Naive thymus-derived CD4-positive, alpha-beta T cell (primary cell): ENCODE measurements around the gene TEX22. TPM values are rescaled to one million over a fixed set of nuclear protein-coding genes. Genes with fewer than 3 reads are reported as not detected.

Source experiments
- ATAC-seq: fragments of 150-1000 bp; cut with Tn5 transposase; 2 replicates; pipeline ENCODE4 v1.10.0; 2021; ENCODE audit warnings: mild to moderate bottlenecking, moderate library complexity
- CTCF ChIA-PET: fragments of 350-600 bp; sonication (Branson Sonifier 250); formaldehyde crosslinking; loops from one replicate; lab custom pipeline; 2021; ENCODE audit warnings: antibody characterized with exemption; lab: Charles Lee
- POLR2A ChIA-PET: fragments of 350-600 bp; sonication (Branson Sonifier 250); formaldehyde crosslinking; loops from one replicate; lab custom pipeline; 2021; ENCODE audit warnings: antibody characterized with exemption, inconsistent platforms; lab: Charles Lee
- DNase-seq, 9 donors: peaks; one replicate each; pipeline versions ENCODE4 v3.0.0 to v3.0.0-alpha.2; 2020 to 2022; ENCODE audit warnings: mixed read lengths in 1 of 9
- H3K27ac ChIP-seq: one replicate; pipeline ENCODE4 v1.7.0; 2013; ENCODE audit warnings: mild to moderate bottlenecking, low read depth, low read length, moderate library complexity
- H3K27me3 ChIP-seq, 2 donors: one replicate each; pipeline ENCODE4 v1.7.0; 2013; ENCODE audit warnings: low read length in 2 of 2, mild to moderate bottlenecking in 2 of 2, moderate library complexity in 2 of 2; ENCODE audit not compliant: control insufficient read depth in 2 of 2, insufficient read depth in 2 of 2
- H3K36me3 ChIP-seq, 3 experiments: 1 replicate in 2 of 3; 2 replicates in 1 of 3; pipeline ENCODE4 v1.7.0; 2013; ENCODE audit warnings: low read length in 3 of 3, mild to moderate bottlenecking in 3 of 3, moderate library complexity in 1 of 3; ENCODE audit not compliant: insufficient read depth in 3 of 3, control insufficient read depth in 2 of 3
- H3K4me1 ChIP-seq, 2 donors: one replicate each; pipeline ENCODE4 v1.7.0; 2013; ENCODE audit warnings: low read length in 2 of 2, mild to moderate bottlenecking in 2 of 2, moderate library complexity in 1 of 2; ENCODE audit not compliant: control insufficient read depth in 2 of 2, insufficient read depth in 2 of 2
- H3K4me3 ChIP-seq: 2 replicates; pipeline ENCODE4 v1.7.0; 2013; ENCODE audit warnings: mild to moderate bottlenecking, low read length
- H3K9me3 ChIP-seq, 3 experiments: 1 replicate in 2 of 3; 2 replicates in 1 of 3; pipeline ENCODE4 v1.7.0; 2013; ENCODE audit warnings: low read length in 3 of 3; ENCODE audit not compliant: control insufficient read depth in 2 of 3
- H3K27ac Mint-ChIP-seq, 9 donors: one replicate each; pipeline ENCODE4 v1.8.0; 2020 to 2022; ENCODE audit warnings: mixed read lengths in 9 of 9, mild to moderate bottlenecking in 8 of 9, moderate library complexity in 5 of 9, inconsistent platforms in 2 of 9
- H3K27me3 Mint-ChIP-seq, 5 donors: one replicate each; pipeline ENCODE4 v1.8.0; 2021 to 2022; ENCODE audit warnings: mixed read lengths in 5 of 5, mild to moderate bottlenecking in 1 of 5
- H3K36me3 Mint-ChIP-seq, 5 donors: one replicate each; pipeline ENCODE4 v1.8.0; 2020 to 2022; ENCODE audit warnings: mixed read lengths in 5 of 5, mild to moderate bottlenecking in 3 of 5, inconsistent platforms in 1 of 5
- H3K4me1 Mint-ChIP-seq, 7 donors: one replicate each; pipeline ENCODE4 v1.8.0; 2020 to 2022; ENCODE audit warnings: mixed read lengths in 7 of 7, mild to moderate bottlenecking in 3 of 7, inconsistent platforms in 1 of 7
- H3K4me3 Mint-ChIP-seq, 10 donors: one replicate each; pipeline ENCODE4 v1.8.0; 2020 to 2022; ENCODE audit warnings: mild to moderate bottlenecking in 10 of 10, mixed read lengths in 10 of 10, moderate library complexity in 6 of 10, inconsistent platforms in 2 of 10
- H3K9me3 Mint-ChIP-seq, 11 donors: one replicate each; pipeline ENCODE4 v1.8.0; 2020 to 2022; ENCODE audit warnings: mixed read lengths in 11 of 11, mild to moderate bottlenecking in 4 of 11, inconsistent platforms in 1 of 11, moderate library complexity in 1 of 11
- intact Hi-C, 2 donors: fragments of 100-400 bp; cut with micrococcal nuclease; formaldehyde crosslinking; loops; one replicate each; pipeline ENCODE4 v1.15.1; 2023
- polyA plus RNA-seq, 2 donors: library from polyadenylated mRNA; unstranded; fragments of 300-500 nt; fragmentation: Illumina TruSeq; gene quantifications; one replicate each; pipeline ENCODE4 v1.2.3, GENCODE V29; 2021
- total RNA-seq, 6 experiments: library from RNA in 5 of 6; stranded (reverse) in 5 of 6; gene quantifications; 1 replicate in 5 of 6; 2 replicates in 1 of 6; pipeline ENCODE4 v1.2.3 and lab custom pipeline; 2021 to 2026

TEX22 gene
- total and polyA plus RNA-seq, 7 experiments from 2014 or later, result 0.21 to 10.5 (median 2.4) TPM

DNA sequence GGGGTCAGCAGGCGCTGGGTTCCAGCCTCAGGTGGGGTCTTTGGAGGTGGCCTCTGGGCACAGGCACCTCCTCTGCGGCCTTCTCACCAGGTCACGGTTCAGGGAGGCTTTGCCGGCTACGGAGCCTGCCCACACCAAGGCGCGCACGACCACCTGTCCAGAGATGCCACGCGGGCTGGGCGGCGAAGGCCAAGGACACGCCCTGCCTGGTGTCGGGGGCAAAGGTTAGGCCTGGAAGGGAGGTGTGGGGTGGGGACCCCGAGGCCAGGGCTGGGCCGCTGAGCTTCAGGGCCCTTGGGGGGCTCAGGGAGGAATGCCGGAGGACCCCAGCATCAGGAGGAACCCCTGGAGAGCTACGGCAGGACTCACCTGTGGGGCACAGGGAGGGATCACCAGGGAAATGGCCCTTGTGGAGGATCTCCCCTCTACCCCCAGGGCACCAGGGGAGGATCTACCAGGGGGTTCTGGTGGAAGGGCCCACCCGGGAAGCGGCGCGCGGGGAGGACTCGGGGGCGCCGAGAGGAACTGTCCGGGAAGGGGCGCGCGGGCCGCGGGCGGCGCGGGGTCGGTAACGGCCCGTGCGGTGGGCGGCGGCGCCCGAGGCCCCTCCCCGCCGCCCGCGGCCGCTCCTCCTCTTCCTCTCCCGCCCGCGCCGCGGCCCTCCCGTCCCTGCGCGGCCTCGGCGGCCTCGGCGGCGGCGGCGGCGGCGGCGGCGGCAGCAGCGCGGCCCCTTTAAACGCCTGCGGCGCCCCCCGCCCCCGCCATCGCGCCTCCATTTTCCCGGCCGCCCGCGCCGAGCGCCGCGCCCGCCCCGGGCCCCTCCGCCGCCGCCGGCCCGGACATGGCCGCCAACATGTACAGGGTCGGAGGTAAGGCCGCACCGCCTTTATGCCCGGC, 21.1 kb downstream of the TEX22 start, which contains the start of gene MTA1:
MTA1 (plus strand) TSS at position 633 of the 897 bp plus-strand sequence; CDS start at position 842, 209 bp downstream.
- Mint-ChIP-seq H3K4me1 (peaks cover 18 to 47% (median 29%) of the 10 kb centered on the region in 7 donors), H3K9me3 (no peaks in the 10 kb centered on the region), H3K27me3 (no peaks in the 10 kb centered on the region), H3K36me3 (peaks cover 0 to 3% (median 0%) of the 10 kb centered on the region in 5 donors), H3K4me3 (peak within 1 kb of the TSS; percentile 69 to 93 (median 85)), H3K27ac (peak within 1 kb of the TSS; percentile 26 to 94 (median 80))
- intact Hi-C loops, result loop anchor here (1.0 to 10.0 kb wide), 4 partner anchors 21 to 117 kb away; partner anchors contain the start of genes BRF1 (in 1 of the 2), CRIP2 (in 1 of the 2), PACS2 (in 1 of the 2) and TEX22 (in 1 of the 2)
- DNase-seq (peak in 7 of 9 donors; percentile 28 to 73 (median 45)), ATAC-seq (peak; percentile 67)
- no peaks in the 10 kb centered on the region for H3K9me3 ChIP-seq
- ChIA-PET POLR2A (no interaction called here), CTCF (no interaction called here)
- no peaks in the 10 kb centered on the region for H3K36me3 ChIP-seq
- H3K4me1 ChIP-seq, result peaks cover 17 to 23% of the 10 kb centered on the region in 2 donors
- H3K4me3 ChIP-seq, result peak within 1 kb of the TSS; percentile 65
- H3K27me3 ChIP-seq, result no peaks in the 10 kb centered on the region
- H3K27ac ChIP-seq, result peak within 1 kb of the TSS; percentile 71

DNA sequence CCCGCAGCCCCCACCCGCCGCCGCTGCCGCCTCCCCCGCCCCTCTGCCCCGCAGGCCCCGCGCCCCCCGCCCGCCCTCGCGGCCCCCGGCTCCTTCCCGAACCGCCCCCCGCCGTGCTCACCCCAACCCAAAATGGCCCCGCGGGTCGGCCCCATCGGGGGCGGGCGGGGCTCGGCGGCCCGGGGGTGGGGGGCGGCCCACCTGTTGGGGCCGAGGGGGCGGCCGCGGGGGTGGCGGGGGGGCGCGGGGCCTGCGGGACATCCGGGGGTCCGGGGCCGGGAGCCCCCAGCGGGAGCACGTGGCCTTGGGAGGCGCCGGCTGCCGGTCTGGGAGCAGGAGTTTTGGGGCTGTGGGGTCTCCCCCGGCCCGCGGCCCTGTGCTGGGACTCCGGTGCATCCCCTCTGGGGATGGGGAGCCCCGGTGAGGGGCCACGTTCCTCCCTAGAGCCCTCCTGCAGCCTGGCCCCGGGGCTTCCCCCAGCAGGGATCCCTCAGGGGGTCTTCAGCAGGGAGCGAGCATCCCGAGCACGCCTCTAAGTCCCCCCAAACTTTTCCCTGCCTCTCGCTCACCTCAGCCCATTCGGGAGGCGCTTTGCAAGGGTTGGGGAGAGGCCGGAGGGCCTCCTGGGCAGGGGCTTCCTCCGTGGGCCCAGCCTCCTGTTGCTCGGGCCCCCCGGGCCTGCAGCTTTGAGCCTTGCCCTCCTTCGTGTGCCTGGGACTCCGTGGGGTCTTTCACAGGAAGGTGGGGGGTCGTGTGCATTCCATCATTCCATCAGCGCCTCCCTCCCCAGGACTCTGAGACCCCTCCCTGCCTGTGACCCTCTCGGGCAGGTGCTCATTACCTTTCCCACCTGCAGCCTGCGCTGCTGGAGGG, 22.0 kb downstream of the TEX22 start:
- Mint-ChIP-seq H3K4me3 (peak overlapping the region; percentile 69 to 93 (median 85)), H3K9me3 (no peaks in the 10 kb centered on the region), H3K27ac (peak overlapping the region; percentile 59 to 94 (median 80)), H3K4me1 (peaks cover 15 to 43% (median 27%) of the 10 kb centered on the region in 7 donors), H3K27me3 (no peaks in the 10 kb centered on the region), H3K36me3 (peaks cover 0 to 3% (median 0%) of the 10 kb centered on the region in 5 donors)
- peaks cover 17 to 21% of the 10 kb centered on the region in 2 donors for H3K4me1 ChIP-seq
- ATAC-seq, result no peak
- H3K36me3 ChIP-seq, result peaks cover 0 to 4% (median 0%) of the 10 kb centered on the region in 3 experiments
- no peaks in the 10 kb centered on the region for H3K9me3 ChIP-seq
- CTCF ChIA-PET, result no interaction called here
- POLR2A ChIA-PET, result interaction anchor here (1.3 kb wide), 1 partner anchor 71 kb away, joined by 3 read pairs; no protein-coding TSS in a partner anchor
- no peak for DNase-seq
- peak overlapping the region; percentile 62 for H3K4me3 ChIP-seq
- no peaks in the 10 kb centered on the region for H3K27me3 ChIP-seq
- peak overlapping the region; percentile 71 for H3K27ac ChIP-seq
- intact Hi-C loops, result no loop called here

DNA sequence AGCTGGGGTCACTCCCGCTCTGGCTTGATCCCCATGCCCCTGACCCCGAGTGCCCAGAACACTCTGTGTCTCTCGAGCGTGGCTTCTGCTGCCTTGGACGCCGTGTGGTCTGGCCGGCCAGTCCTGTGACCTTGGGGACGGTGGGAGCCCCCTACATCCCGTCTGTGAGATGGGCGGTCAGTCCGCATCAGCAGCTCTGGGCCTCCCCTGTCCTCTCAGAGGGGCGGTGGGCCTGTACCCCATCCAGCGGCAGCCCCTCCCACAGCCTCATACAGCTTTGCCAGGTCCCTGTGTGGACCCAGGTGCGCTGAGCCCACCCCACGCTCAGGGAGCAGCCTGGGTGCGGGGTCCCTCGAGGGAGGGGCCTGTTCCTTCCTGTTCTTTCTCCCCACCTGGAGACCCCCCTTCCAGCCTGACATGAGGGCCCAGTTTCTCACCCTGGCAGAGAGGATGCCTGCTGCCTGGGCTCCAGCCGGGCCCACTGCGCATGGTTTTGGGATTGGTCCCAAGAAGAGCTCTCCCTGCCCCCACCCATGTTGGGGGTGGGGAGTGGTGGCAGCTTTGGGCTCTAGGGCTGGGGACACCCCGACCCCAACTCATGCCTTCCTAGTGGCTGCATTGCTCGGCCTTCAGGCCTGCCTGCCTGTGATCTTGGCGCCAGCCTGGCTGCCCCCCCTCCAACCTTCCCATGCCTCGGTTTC, 22.8 kb downstream of the TEX22 start:
- DNase-seq, result no peak
- H3K27me3 Mint-ChIP-seq, result no peaks in the 10 kb centered on the region
- peaks cover 0 to 3% (median 0%) of the 10 kb centered on the region in 5 donors for H3K36me3 Mint-ChIP-seq
- ATAC-seq, result no peak
- no peaks in the 10 kb centered on the region for H3K9me3 Mint-ChIP-seq
- H3K4me1 ChIP-seq, result peaks cover 17 to 18% of the 10 kb centered on the region in 2 donors
- ChIA-PET CTCF (no interaction called here), POLR2A (interaction anchor here (1.0 to 1.3 kb wide), 2 partner anchors 17 to 71 kb away, joined by 3 read pairs; no protein-coding TSS in a partner anchor)
- H3K27ac ChIP-seq, result peak overlapping the region; percentile 71
- H3K4me3 ChIP-seq, result peak overlapping the region; percentile 62
- H3K27me3 ChIP-seq, result no peaks in the 10 kb centered on the region
- intact Hi-C loops, result no loop called here
- peaks cover 14 to 39% (median 24%) of the 10 kb centered on the region in 7 donors for H3K4me1 Mint-ChIP-seq
- peaks cover 0 to 8% (median 0%) of the 10 kb centered on the region in 3 experiments for H3K36me3 ChIP-seq
- H3K4me3 Mint-ChIP-seq, result peak overlapping the region; percentile 69 to 93 (median 85)
- H3K9me3 ChIP-seq, result no peaks in the 10 kb centered on the region
- H3K27ac Mint-ChIP-seq, result peak overlapping the region; percentile 59 to 94 (median 80)

DNA sequence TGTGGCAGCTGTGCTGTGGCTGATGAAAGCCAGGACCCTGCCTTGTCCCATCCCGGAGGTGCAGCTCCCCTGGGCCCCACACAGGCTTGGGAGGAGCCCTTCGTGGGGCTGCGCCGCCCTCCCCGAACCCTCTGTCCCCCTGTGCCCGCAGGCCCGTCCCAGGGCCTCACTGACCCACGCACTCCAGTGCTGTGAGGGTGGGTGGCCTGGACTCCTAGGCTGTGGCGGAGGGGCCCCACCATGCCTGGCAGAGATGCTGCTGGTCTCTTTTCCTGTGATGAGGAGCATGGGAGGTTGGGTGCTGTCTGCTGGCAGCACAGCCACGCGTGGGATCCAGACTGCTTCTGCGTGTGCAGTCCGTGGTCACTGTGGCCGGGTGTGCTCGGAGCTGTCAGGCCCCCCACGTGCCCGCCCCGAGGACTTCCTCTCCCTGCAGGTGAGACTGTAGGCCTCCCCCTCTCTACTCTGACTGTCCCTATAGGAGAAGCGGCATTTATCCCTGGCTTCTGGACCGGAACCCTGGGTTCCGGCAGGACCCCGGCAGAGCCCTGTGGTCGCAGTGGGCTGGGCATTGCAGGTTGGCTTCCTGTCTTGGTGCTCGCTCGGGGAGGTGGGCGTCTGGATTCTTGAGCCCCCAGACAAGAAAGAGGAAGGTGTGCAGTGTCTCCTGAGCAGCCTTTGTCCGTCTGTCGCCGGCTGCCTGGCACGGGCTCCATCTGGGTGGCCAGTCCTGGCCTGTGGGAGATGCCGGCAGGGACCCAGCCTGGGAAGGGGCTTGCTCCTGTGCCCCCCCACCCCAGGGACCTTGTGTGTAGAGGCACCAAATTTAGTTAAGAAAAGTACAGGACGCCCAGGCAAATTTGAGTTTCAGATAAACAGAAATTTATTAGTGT, 23.6 kb downstream of the TEX22 start:
- ChIA-PET POLR2A (interaction anchor here (1.0 to 1.3 kb wide), 2 partner anchors 18 to 70 kb away, joined by 3 read pairs; no protein-coding TSS in a partner anchor), CTCF (no interaction called here)
- Histone ChIP-seq H3K9me3 (no peaks in the 10 kb centered on the region), H3K4me1 (peaks cover 17 to 18% of the 10 kb centered on the region in 2 donors), H3K4me3 (no peak overlapping the region), H3K27ac (peak overlapping the region; percentile 71), H3K27me3 (no peaks in the 10 kb centered on the region), H3K36me3 (peaks cover 0 to 16% (median 0%) of the 10 kb centered on the region in 3 experiments)
- H3K27me3 Mint-ChIP-seq, result no peaks in the 10 kb centered on the region
- DNase-seq, result no peak
- H3K36me3 Mint-ChIP-seq, result peaks cover 0 to 11% (median 6%) of the 10 kb centered on the region in 5 donors
- ATAC-seq, result peak; percentile 25
- H3K9me3 Mint-ChIP-seq, result peaks cover 0 to 2% (median 0%) of the 10 kb centered on the region in 11 donors
- H3K27ac Mint-ChIP-seq, result peak overlapping the region in 8 of 9 donors; percentile 67 to 94 (median 86)
- H3K4me1 Mint-ChIP-seq, result peaks cover 13 to 40% (median 24%) of the 10 kb centered on the region in 7 donors
- peak overlapping the region; percentile 56 to 93 (median 83) for H3K4me3 Mint-ChIP-seq
- intact Hi-C loops, result no loop called here

DNA sequence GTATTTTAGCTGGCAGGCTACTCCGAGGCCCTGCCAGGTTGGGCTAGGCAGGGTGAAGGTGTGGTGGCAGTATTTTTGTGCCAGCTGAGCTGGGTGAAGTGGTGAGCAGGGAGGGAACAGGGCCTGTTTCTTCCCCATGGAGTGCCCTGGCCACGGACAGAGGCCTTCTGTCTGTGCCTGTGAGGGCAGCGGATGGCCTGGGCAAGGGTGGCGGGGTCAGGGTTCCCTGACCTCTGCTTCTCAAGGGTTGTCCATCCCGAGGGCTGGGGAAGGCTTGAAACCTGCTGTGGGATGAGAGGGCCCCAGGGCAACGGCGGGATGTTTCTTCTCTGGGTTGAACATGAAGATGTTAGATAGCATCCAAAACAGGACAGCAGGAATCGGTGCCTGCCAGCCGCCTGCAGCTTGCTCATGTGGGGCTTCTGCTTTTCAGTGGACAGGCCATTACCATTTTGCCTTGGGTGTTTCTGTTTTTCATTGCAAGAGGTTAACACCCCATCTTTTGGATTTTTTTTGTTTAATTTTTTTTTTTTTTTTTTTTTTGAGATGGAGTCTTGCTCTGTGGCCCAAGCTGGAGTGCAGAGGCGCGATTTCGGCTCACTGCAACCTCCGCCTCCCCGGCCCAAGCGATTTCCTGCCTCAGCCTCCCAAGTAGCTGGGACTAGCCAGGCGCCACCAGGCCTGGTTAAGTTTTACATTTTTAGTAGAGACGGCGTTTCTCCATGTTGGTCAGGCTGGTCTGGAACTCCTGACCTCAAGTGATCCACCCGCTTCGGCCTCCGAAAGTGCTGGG, 24.6 kb downstream of the TEX22 start:
- Histone ChIP-seq H3K9me3 (no peaks in the 10 kb centered on the region), H3K4me1 (peaks cover 17 to 18% of the 10 kb centered on the region in 2 donors), H3K4me3 (no peak overlapping the region), H3K27me3 (no peaks in the 10 kb centered on the region), H3K36me3 (peaks cover 0 to 19% (median 0%) of the 10 kb centered on the region in 3 experiments), H3K27ac (peak overlapping the region; percentile 71)
- ATAC-seq (no peak), DNase-seq (no peak)
- intact Hi-C loops, result no loop called here
- H3K27ac Mint-ChIP-seq, result peak overlapping the region in 6 of 9 donors; percentile 29 to 80 (median 64)
- no peaks in the 10 kb centered on the region for H3K27me3 Mint-ChIP-seq
- H3K4me3 Mint-ChIP-seq, result peak overlapping the region in 6 of 10 donors; percentile 12 to 84 (median 27)
- peaks cover 0 to 4% (median 0%) of the 10 kb centered on the region in 11 donors for H3K9me3 Mint-ChIP-seq
- POLR2A ChIA-PET, result interaction anchor here (0.5 kb wide), 1 partner anchor 11 kb away, joined by 3 read pairs; no protein-coding TSS in a partner anchor
- H3K4me1 Mint-ChIP-seq, result peaks cover 17 to 44% (median 27%) of the 10 kb centered on the region in 7 donors
- CTCF ChIA-PET, result no interaction called here
- H3K36me3 Mint-ChIP-seq, result peaks cover 0 to 18% (median 12%) of the 10 kb centered on the region in 5 donors
